Loucy (cell line): ENCODE measurements around the gene PBRM1.

Source experiments
- H2AFZ ChIP-seq: fragments of 200-600 bp; sonication (generic); 2 replicates; pipeline ENCODE4 v1.6.0; 2016; ENCODE audit warnings: antibody characterized with exemption, mild to moderate bottlenecking, low read length, moderate library complexity
- H3F3A ChIP-seq: fragments of 200-600 bp; 2 replicates; pipeline ENCODE4 v1.6.0; 2016; ENCODE audit warnings: antibody characterized with exemption, low read depth, mild to moderate bottlenecking
- H3K27me3 ChIP-seq: fragments of 200-600 bp; sonication (generic); 2 replicates; pipeline ENCODE4 v1.6.1; 2014; ENCODE audit warnings: low read length, mild to moderate bottlenecking; ENCODE audit not compliant: insufficient read depth, poor library complexity, severe bottlenecking
- H3K36me3 ChIP-seq: fragments of 200-600 bp; sonication (generic); 2 replicates; pipeline ENCODE4 v1.6.1; 2016; ENCODE audit warnings: low read length; ENCODE audit not compliant: insufficient read depth
- H3K4me1 ChIP-seq: fragments of 200-600 bp; sonication (generic); 2 replicates; pipeline ENCODE4 v1.5.1; 2014; ENCODE audit warnings: low read length, mild to moderate bottlenecking; ENCODE audit not compliant: insufficient read depth, poor library complexity, severe bottlenecking
- H3K4me2 ChIP-seq: fragments of 200-600 bp; sonication (generic); 2 replicates; pipeline ENCODE4 v1.6.0; 2014; ENCODE audit warnings: antibody characterized with exemption, low read length, low read depth, mild to moderate bottlenecking; ENCODE audit not compliant: poor library complexity, severe bottlenecking
- H3K4me3 ChIP-seq: fragments of 200-600 bp; sonication (generic); 2 replicates; pipeline ENCODE4 v1.5.1; 2014; ENCODE audit warnings: low read length, mild to moderate bottlenecking, mixed read lengths; ENCODE audit not compliant: poor library complexity, severe bottlenecking
- H3K79me2 ChIP-seq: fragments of 200-600 bp; sonication (generic); 2 replicates; pipeline ENCODE4 v1.6.1; 2014; ENCODE audit warnings: low read length; ENCODE audit not compliant: insufficient read depth
- H3K9ac ChIP-seq: fragments of 200-600 bp; sonication (generic); 2 replicates; pipeline ENCODE4 v1.6.0; 2014; ENCODE audit warnings: mild to moderate bottlenecking, low read depth, low read length, moderate library complexity; ENCODE audit not compliant: poor library complexity, severe bottlenecking
- H3K9me2 ChIP-seq: fragments of 200-600 bp; sonication (generic); replicated peaks from 2 replicates; pipeline ENCODE4 v1.6.1; 2016; ENCODE audit warnings: low read depth, low read length, mixed read lengths
- H3K9me3 ChIP-seq: fragments of 200-600 bp; sonication (generic); 2 replicates; pipeline ENCODE4 v1.6.1; 2014; ENCODE audit warnings: mild to moderate bottlenecking, antibody characterized with exemption, low read length, low read depth; ENCODE audit not compliant: insufficient read depth
- H4K20me1 ChIP-seq: fragments of 200-600 bp; sonication (generic); 2 replicates; pipeline ENCODE4 v1.6.0; 2014; ENCODE audit warnings: antibody characterized with exemption, low read length, mild to moderate bottlenecking; ENCODE audit not compliant: insufficient read depth, poor library complexity, severe bottlenecking
- EZH2phosphoT487 ChIP-seq: fragments of 200-600 bp; IDR thresholded peaks from 2 replicates; pipeline ENCODE4 v1.6.1; 2018; ENCODE audit warnings: antibody characterized with exemption, mild to moderate bottlenecking, moderate library complexity, borderline replicate concordance
- TF ChIP-seq, protein P1 (sequence below): fragments of 200-600 bp; sonication (generic); conservative IDR thresholded peaks from 2 replicates; pipeline ENCODE4 v1.5.1; 2014; ENCODE audit warnings: mild to moderate bottlenecking, antibody characterized with exemption, low read length

Gene PBRM1

GRCh38 chr3:52574056-52574965 lies 111.4 kb downstream of the PBRM1 start:
- Histone ChIP-seq H3K9me3 (no peaks in the 10 kb centered on the region), H3K4me2 (no peak overlapping the region), H3K36me3 (peaks cover 50% of the 10 kb centered on the region; the same call in 1 of the 2 replicates), H3K9me2 (no peaks in the 10 kb centered on the region), H3K79me2 (no peaks in the 10 kb centered on the region), H3F3A (no peaks in the 10 kb centered on the region), H3K9ac (no peak overlapping the region), H2AFZ (no peak overlapping the region), H3K27me3 (no peaks in the 10 kb centered on the region), H3K4me1 (no peaks in the 10 kb centered on the region), H4K20me1 (no peaks in the 10 kb centered on the region), H3K4me3 (no peak overlapping the region)
- TF ChIP-seq, protein P1, sequence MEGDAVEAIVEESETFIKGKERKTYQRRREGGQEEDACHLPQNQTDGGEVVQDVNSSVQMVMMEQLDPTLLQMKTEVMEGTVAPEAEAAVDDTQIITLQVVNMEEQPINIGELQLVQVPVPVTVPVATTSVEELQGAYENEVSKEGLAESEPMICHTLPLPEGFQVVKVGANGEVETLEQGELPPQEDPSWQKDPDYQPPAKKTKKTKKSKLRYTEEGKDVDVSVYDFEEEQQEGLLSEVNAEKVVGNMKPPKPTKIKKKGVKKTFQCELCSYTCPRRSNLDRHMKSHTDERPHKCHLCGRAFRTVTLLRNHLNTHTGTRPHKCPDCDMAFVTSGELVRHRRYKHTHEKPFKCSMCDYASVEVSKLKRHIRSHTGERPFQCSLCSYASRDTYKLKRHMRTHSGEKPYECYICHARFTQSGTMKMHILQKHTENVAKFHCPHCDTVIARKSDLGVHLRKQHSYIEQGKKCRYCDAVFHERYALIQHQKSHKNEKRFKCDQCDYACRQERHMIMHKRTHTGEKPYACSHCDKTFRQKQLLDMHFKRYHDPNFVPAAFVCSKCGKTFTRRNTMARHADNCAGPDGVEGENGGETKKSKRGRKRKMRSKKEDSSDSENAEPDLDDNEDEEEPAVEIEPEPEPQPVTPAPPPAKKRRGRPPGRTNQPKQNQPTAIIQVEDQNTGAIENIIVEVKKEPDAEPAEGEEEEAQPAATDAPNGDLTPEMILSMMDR, result no peak
- no peak for TF ChIP-seq EZH2phosphoT487

DNA sequence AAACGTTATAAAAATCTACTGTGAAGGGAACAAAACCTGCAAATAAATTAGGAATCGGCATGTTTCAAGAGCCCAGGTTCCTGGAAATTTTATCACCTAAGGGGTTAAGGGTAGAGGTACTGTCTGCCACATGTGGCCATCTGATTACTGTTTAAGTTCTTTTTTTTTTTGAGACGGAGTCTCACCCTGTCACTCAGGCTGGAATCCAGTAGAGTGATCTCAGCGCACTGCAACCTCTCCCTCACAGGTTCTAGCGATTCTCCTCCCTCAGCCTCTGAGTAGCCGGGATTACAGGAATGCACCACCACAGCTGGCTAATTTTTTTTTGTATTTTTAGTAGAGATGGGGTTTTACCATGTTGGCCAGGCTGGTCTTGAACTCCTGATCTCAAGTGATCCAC lies 113.5 kb downstream of the PBRM1 start:
- H3K9me3 ChIP-seq, result no peaks in the 10 kb centered on the region
- TF ChIP-seq, protein P1, result no peak
- no peak for TF ChIP-seq EZH2phosphoT487
- no peaks in the 10 kb centered on the region for H3K79me2 ChIP-seq
- H3K9me2 ChIP-seq, result no peaks in the 10 kb centered on the region
- no peak overlapping the region for H3K4me2 ChIP-seq
- no peaks in the 10 kb centered on the region for H4K20me1 ChIP-seq
- H3K4me1 ChIP-seq, result no peaks in the 10 kb centered on the region
- peaks cover 34% of the 10 kb centered on the region; the same call in 1 of the 2 replicates for H3K36me3 ChIP-seq
- no peaks in the 10 kb centered on the region for H3K27me3 ChIP-seq
- H3F3A ChIP-seq, result no peaks in the 10 kb centered on the region
- H2AFZ ChIP-seq, result no peak overlapping the region
- H3K4me3 ChIP-seq, result no peak overlapping the region
- H3K9ac ChIP-seq, result no peak overlapping the region

GRCh38 chr3:52570076-52570475 lies 115.6 kb downstream of the PBRM1 start:
- Histone ChIP-seq H3K4me3 (no peak overlapping the region), H3K4me2 (no peak overlapping the region), H3K27me3 (no peaks in the 10 kb centered on the region), H2AFZ (no peak overlapping the region), H3K9ac (no peak overlapping the region), H3K9me2 (no peaks in the 10 kb centered on the region), H3K79me2 (no peaks in the 10 kb centered on the region), H3F3A (no peaks in the 10 kb centered on the region), H3K4me1 (no peaks in the 10 kb centered on the region), H3K9me3 (no peaks in the 10 kb centered on the region), H3K36me3 (peaks cover 21% of the 10 kb centered on the region; the same call in 1 of the 2 replicates), H4K20me1 (no peaks in the 10 kb centered on the region)
- TF ChIP-seq, protein P1, result no peak
- no peak for TF ChIP-seq EZH2phosphoT487
